ENCODE results near the gene SYNDIG1. TPM values are rescaled to one million over a fixed set of nuclear protein-coding genes. Genes with fewer than 3 reads are reported as not detected.

SYNDIG1 gene
- total RNA-seq, 2 experiments from 2014 or later, result not detected

DNA sequence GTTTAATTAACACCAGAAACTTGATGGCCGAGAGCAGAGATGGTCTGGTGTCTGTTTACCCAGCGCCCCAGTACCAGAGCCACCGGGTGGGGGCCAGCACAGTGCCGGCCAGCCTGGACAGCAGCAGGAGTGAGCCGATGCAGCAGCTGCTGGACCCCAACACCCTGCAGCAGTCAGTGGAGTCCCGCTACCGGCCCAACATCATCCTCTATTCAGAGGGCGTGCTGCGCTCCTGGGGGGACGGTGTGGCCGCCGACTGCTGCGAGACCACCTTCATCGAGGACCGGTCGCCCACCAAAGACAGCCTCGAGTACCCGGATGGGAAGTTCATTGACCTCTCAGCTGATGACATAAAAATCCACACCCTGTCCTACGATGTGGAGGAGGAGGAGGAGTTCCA lies 73.7 kb downstream of the SYNDIG1 start:
- no peak for DNase-seq
- Mint-ChIP-seq H3K4me1 (no peaks in the 10 kb centered on the region), H3K36me3 (ENCODE audit: low read depth) (no peaks in the 10 kb centered on the region), H3K9me3 (no peaks in the 10 kb centered on the region), H3K27ac (no peak overlapping the region), H3K4me3 (no peak overlapping the region), H3K27me3 (peaks cover 5% of the 10 kb centered on the region)
- ChIA-PET POLR2A (no interaction called here), CTCF (no interaction called here)

DNA sequence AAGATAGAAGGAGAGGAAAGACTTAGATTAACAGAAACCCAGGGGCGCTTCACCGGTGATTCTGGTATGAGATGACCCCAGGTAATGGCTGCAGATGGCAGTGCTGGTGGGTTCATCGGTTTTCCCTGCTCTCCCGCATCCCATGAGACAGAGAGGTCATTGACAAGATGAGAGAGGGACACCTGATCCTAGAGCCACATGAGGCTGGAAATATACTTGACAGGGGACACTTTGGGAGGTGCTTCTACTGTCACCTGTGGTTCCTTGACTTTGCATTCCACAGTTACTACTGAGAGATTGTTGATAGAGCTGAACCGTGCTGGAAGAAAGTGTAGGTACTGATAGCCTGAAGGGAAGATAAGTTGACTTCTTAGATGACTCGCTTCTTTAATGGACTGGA lies 74.3 kb downstream of the SYNDIG1 start:
- CTCF ChIA-PET, result no interaction called here
- no peaks in the 10 kb centered on the region for H3K9me3 Mint-ChIP-seq
- H3K27me3 Mint-ChIP-seq, result peaks cover 5% of the 10 kb centered on the region
- POLR2A ChIA-PET, result no interaction called here
- H3K27ac Mint-ChIP-seq, result no peak overlapping the region
- DNase-seq, result no peak
- H3K4me3 Mint-ChIP-seq, result no peak overlapping the region
- H3K36me3 Mint-ChIP-seq (ENCODE audit: low read depth), result no peaks in the 10 kb centered on the region
- H3K4me1 Mint-ChIP-seq, result no peaks in the 10 kb centered on the region

DNA sequence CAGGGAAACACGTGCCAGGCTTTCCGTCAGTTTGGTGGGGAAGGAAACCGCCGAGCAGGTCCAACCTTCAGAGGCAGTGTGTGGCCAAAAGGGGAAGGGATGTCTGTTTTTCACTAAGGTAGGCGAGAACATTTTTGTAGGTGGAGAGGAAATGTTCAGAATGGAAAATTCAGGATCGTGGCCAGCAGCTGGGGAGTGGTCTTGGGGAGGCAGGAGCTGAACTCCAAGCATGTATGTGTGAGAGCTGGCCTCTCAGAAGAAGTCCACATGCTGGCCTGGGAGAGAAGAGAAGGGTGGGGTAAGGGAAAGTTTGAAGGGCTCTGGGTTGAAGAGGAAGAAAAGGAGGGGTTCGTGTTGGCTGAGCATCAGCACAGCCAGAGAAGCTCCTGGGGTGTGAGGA lies 74.9 kb downstream of the SYNDIG1 start:
- Mint-ChIP-seq H3K27me3 (peaks cover 5% of the 10 kb centered on the region), H3K9me3 (no peaks in the 10 kb centered on the region), H3K4me3 (no peak overlapping the region), H3K27ac (no peak overlapping the region), H3K36me3 (ENCODE audit: low read depth) (no peaks in the 10 kb centered on the region), H3K4me1 (no peaks in the 10 kb centered on the region)
- CTCF ChIA-PET, result no interaction called here
- POLR2A ChIA-PET, result no interaction called here
- no peak for DNase-seq

DNA sequence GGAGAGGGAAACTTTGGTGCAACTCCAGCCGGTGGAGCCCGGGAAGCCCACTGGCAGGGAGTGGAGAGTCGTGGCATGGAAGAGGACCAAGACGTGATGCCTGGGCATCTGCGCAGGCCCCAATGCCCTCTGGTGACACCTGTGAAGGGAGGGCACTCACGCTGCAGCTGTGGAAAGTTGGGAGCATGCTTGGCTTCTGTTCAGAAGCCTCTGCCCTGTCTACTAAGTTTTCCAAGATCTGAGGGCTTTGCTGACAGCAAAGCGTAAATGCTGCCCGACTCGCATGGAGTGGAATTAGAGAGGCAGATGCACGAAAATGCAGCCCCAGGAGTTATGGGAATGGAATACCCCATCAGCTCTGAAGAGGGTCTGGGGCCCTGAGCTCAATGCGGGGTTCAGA lies 75.7 kb downstream of the SYNDIG1 start:
- H3K9me3 Mint-ChIP-seq, result no peaks in the 10 kb centered on the region
- ChIA-PET CTCF (no interaction called here), POLR2A (no interaction called here)
- H3K27ac Mint-ChIP-seq, result no peak overlapping the region
- H3K4me1 Mint-ChIP-seq, result no peaks in the 10 kb centered on the region
- H3K4me3 Mint-ChIP-seq, result no peak overlapping the region
- H3K27me3 Mint-ChIP-seq, result peaks cover 5% of the 10 kb centered on the region
- H3K36me3 Mint-ChIP-seq (ENCODE audit: low read depth), result no peaks in the 10 kb centered on the region
- DNase-seq, result no peak

DNA sequence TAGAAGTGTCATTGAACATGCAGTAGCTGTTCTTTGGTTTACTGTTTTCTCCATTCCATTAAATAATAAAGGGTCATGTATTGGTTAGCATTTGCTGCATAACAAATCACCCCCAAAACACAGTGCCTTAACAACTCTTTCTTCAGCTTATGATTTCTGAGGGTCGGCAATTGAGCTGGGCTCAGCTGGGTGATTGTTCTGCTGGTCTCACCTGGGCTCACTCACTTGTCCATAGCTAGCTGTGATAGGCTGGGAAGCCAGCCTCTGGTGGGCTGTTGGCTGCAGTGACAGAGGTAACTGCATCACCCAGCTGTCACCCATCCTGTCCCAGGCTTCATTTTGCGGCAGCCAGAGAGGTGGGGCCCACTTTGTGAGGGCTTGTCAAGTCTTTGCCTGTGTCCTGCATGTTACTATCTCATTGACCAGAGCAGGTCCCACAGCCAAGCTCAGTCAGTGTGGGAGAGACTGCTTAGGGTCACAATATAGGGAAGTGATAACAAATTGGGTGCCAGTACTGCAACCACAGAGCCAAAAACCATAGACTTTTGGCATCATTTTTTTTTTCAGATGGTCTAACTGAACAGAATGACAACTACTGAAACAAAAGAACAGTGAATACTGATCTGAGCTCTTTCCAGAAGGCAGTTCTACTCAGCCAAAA lies 76.9 kb downstream of the SYNDIG1 start:
- DNase-seq, result no peak
- Mint-ChIP-seq H3K9me3 (no peaks in the 10 kb centered on the region), H3K27me3 (no peaks in the 10 kb centered on the region), H3K4me1 (no peaks in the 10 kb centered on the region), H3K36me3 (ENCODE audit: low read depth) (no peaks in the 10 kb centered on the region), H3K27ac (no peak overlapping the region), H3K4me3 (no peak overlapping the region)
- ChIA-PET POLR2A (no interaction called here), CTCF (no interaction called here)

DNA sequence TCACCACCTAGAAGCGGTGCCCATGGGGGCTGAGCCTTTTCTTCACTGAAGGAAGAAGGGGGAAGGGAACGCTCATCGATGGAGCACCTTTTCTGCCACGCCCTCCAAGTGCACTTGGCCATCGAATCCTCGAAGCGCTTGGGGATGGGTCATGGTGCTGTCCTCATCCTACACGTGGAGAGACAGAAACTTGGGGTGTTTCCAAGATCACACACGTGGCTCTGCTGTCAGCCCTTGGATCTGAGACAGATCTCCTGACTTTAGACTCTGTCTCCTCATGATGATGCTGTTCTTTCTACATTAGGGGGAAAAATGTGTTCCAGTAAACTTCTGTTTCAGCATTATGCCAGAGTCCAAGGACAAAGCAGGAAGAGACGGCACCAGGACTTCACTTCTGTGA lies 78.5 kb downstream of the SYNDIG1 start:
- Mint-ChIP-seq H3K27me3 (no peaks in the 10 kb centered on the region), H3K4me1 (no peaks in the 10 kb centered on the region), H3K4me3 (no peak overlapping the region), H3K36me3 (ENCODE audit: low read depth) (no peaks in the 10 kb centered on the region), H3K27ac (no peak overlapping the region), H3K9me3 (no peaks in the 10 kb centered on the region)
- CTCF ChIA-PET, result no interaction called here
- POLR2A ChIA-PET, result no interaction called here
- no peak for DNase-seq

DNA sequence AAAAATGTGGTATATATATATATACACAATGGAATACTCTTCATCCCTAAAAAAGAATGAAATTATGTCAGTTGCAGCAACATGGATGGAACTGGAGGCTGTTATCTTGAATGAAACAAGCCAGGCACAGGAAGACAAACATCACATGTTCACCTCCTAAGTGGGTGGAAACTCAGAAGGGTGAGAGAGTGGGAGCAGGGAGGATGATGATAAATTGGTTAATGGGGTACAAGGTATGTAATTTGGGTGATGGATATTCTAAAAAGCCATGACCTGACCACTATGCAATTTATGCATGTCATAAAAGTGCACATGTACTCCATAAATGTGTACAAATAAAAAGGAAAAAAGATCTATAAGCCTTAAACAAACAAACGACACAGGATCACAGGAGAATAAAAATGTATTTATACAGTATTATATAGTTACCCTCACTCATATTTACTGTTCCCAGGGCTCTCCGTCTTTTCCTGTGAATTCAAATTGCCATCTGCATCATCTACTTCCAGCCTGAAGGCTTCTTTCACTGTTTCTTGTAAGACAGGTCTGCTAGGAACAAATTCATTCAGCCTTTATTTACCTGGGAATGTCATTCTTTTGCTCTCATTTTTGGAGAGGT lies 89.8 kb downstream of the SYNDIG1 start:
- Mint-ChIP-seq H3K4me3 (no peak overlapping the region), H3K4me1 (no peaks in the 10 kb centered on the region), H3K27ac (no peak overlapping the region), H3K27me3 (no peaks in the 10 kb centered on the region), H3K9me3 (peaks cover 3% of the 10 kb centered on the region), H3K36me3 (ENCODE audit: low read depth) (no peaks in the 10 kb centered on the region)
- CTCF ChIA-PET, result no interaction called here
- POLR2A ChIA-PET, result no interaction called here
- no peak for DNase-seq

DNA sequence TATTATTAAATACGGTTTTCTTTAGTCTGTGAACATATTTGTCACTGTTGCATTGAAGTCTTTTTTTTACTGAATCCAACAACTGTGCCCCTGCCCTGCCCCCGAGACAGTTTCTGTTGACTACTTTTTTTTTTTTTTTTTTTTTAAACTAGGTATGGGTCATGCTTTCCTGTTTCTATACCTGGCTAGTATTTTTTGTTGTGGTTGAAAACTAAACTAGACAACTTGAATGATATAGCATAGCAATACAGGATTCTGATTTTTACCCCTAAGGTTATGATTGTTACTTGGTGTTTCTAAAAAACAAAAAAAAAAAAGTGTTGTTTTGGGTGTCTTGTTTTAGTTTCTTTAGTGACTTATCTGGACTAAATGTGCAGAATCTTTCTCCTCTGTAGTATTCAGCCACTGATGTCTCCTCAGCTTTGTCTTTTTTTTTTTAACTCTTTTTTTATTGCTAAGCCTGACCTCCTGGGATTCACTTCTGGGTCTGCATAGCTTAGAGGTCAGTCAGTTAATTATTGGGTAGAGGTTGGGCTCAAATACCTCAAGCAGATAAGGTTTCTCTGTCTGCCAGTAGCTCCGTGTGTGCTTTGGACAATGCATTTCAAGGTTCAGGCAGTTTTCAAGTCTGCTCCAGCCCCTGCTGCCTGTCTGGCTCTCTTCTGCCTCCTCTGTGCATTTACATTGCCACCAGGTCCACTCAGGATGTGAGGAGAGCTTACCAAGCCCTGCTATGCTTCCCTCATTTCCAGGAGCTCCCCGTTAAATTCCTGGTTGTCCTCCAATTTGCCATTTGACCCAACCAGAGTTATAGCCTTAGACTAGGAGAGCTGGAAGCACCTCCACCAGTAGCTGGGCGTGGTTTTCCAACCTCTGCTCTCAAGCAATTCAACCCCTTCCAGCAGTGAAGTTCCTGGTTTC lies 91.4 kb downstream of the SYNDIG1 start:
- ChIA-PET POLR2A (interaction anchor here (0.6 kb wide), 1 partner anchor 39 kb away, joined by 4 read pairs; no protein-coding TSS in a partner anchor), CTCF (no interaction called here)
- H3K4me1 Mint-ChIP-seq, result no peaks in the 10 kb centered on the region
- H3K27ac Mint-ChIP-seq, result no peak overlapping the region
- H3K4me3 Mint-ChIP-seq, result no peak overlapping the region
- H3K27me3 Mint-ChIP-seq, result no peaks in the 10 kb centered on the region
- H3K9me3 Mint-ChIP-seq, result peaks cover 3% of the 10 kb centered on the region
- DNase-seq, result no peak
- no peaks in the 10 kb centered on the region for H3K36me3 Mint-ChIP-seq (ENCODE audit: low read depth)

DNA sequence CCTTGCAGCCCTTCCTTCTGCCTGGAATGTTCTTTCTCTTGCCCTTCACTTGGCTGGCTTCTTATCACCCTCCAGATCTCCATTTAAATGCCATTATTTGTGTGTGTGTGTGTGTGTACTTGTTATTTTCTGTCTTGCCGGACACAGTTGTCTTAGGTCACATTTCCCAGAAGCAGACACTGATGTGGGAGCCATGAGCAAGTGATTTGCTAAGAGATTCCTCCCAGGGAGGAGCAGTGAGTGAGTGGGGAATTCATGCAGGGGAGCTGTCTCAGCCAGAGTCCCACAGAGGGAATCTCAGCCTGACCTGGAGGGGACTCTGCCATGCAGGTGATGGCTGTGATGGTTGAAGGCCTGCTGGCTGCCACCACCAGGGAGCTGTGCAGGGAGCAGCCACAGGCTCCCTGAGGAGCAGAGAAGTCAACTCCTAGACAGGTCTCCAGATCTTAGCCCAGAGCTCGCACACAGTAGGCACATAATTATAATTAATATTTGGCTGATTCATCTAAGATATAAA lies 96.5 kb downstream of the SYNDIG1 start:
- no peaks in the 10 kb centered on the region for H3K9me3 Mint-ChIP-seq
- no peaks in the 10 kb centered on the region for H3K27me3 Mint-ChIP-seq
- CTCF ChIA-PET, result no interaction called here
- DNase-seq, result no peak
- POLR2A ChIA-PET, result no interaction called here
- H3K27ac Mint-ChIP-seq, result no peak overlapping the region
- no peaks in the 10 kb centered on the region for H3K36me3 Mint-ChIP-seq (ENCODE audit: low read depth)
- H3K4me1 Mint-ChIP-seq, result no peaks in the 10 kb centered on the region
- H3K4me3 Mint-ChIP-seq, result no peak overlapping the region

DNA sequence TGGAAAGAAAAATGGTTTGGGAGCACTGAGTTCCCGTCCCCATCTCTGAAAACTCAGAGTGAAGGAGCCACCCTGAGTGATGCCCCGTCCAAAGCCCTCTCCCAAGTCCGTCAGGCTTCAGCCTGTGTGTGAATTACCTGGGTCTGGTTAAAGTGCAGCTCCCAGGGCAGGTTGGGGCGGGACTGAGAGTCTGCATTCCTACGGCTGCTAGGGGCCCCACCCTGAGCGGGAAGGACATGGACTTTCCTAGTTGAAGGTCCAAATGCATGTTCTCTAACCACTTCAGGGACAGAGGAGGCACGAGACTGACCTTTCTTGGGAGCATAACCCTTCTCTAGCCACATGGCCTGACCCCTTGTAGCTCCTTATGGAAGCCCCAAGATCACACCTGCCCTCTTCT lies 97.2 kb downstream of the SYNDIG1 start:
- CTCF ChIA-PET, result no interaction called here
- Mint-ChIP-seq H3K27me3 (no peaks in the 10 kb centered on the region), H3K36me3 (ENCODE audit: low read depth) (no peaks in the 10 kb centered on the region)

DNA sequence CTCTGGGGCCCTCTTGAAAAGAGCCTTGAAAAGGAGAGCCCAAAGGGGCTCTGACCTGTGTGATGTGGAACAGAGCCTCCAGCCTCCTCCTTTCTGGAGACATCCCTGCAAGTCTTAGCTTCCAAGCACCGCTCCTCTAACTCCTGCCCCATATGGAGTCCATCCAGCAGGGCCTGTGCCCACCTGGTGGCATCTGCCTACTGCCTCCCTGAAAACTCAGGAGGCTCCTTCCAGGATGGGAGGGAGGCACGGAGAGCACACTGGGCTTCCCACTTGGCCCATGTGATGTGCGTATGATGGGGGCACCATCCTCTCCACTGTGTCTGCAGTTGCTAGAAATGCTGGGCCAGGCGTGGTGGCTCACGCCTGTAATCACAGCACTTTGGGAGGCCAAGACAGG lies 98.1 kb downstream of the SYNDIG1 start:
- Mint-ChIP-seq H3K4me1 (no peaks in the 10 kb centered on the region), H3K27me3 (no peaks in the 10 kb centered on the region), H3K4me3 (no peak overlapping the region), H3K9me3 (no peaks in the 10 kb centered on the region), H3K36me3 (ENCODE audit: low read depth) (no peaks in the 10 kb centered on the region), H3K27ac (no peak overlapping the region)
- DNase-seq, result no peak
- ChIA-PET CTCF (no interaction called here), POLR2A (no interaction called here)

More for the DNA sequence above, 97.2 kb downstream of the SYNDIG1 start:
- POLR2A ChIA-PET, result no interaction called here
- Mint-ChIP-seq H3K4me3 (no peak overlapping the region), H3K9me3 (no peaks in the 10 kb centered on the region), H3K27ac (no peak overlapping the region), H3K4me1 (no peaks in the 10 kb centered on the region)
- no peak for DNase-seq

DNA sequence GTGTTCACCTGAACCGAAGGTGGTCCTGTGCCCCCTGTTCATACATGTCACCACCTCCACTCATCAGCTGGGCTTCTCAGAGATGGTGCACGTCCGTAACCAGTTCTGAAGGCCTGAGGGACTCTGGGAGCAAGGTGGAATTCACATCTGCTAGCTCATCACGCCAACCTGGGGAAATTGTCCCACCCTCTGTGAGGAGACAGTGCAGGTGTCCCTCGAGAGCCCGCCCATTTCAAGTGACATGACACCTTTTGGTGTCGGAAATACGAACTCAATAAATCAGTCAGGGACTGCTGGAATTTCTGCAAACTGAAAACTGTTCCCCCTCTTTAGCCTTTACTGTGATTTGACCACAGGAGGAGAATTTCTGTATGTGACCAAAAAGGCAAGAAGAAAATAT lies 99.4 kb downstream of the SYNDIG1 start:
- Mint-ChIP-seq H3K27me3 (no peaks in the 10 kb centered on the region), H3K4me3 (no peak overlapping the region), H3K9me3 (no peaks in the 10 kb centered on the region), H3K36me3 (ENCODE audit: low read depth) (no peaks in the 10 kb centered on the region), H3K4me1 (no peaks in the 10 kb centered on the region), H3K27ac (no peak overlapping the region)
- DNase-seq, result no peak
- ChIA-PET POLR2A (no interaction called here), CTCF (no interaction called here)

DNA sequence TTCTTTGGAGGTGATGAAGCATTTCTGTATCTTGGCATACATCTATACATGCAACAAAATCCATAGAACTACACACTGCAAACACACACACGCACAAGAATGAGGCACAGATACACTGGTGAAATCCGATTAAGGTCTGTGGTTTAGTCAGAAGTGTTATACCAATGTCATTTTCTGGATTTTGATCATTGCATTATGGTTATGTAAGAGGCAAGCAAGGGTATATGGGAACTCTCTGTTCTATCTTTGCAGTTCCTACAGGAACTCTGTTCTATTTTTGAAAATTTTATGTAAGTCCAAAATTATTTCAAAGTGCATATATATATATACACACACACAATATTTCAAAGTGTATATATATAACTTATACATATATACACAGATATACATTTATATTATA lies 101.7 kb downstream of the SYNDIG1 start:
- H3K4me1 Mint-ChIP-seq, result no peaks in the 10 kb centered on the region
- DNase-seq, result no peak
- no peaks in the 10 kb centered on the region for H3K9me3 Mint-ChIP-seq
- CTCF ChIA-PET, result no interaction called here
- no peaks in the 10 kb centered on the region for H3K27me3 Mint-ChIP-seq
- no peak overlapping the region for H3K27ac Mint-ChIP-seq
- POLR2A ChIA-PET, result no interaction called here
- no peak overlapping the region for H3K4me3 Mint-ChIP-seq
- no peaks in the 10 kb centered on the region for H3K36me3 Mint-ChIP-seq (ENCODE audit: low read depth)
